ENCODE data around the gene TLCD3A. TPM values are rescaled to one million over a fixed set of nuclear protein-coding genes. Genes with fewer than 3 reads are reported as not detected.
"Not testable (repeated sequence)": the region's sequence is repeated elsewhere in the genome, so short reads cannot be mapped to it uniquely, and the experiment has no call there.

The TLCD3A gene
- total RNA-seq, 1 donor from 2014 or later: 36.3 TPM

GRCh38 chr17:697682-698081 lies 34.7 kb upstream of the TLCD3A start:
- no peak overlapping the region for H3K4me3 Mint-ChIP-seq
- no peak for DNase-seq (ENCODE audit: low spot score)
- intact Hi-C loops (cut with micrococcal nuclease): no loop called here
- no peaks in the 10 kb centered on the region for H3K9me3 Mint-ChIP-seq
- no peaks in the 10 kb centered on the region for H3K4me1 Mint-ChIP-seq (ENCODE audit: low read depth)
- no peak overlapping the region for H3K27ac Mint-ChIP-seq
- H3K27me3 Mint-ChIP-seq (ENCODE audit: insufficient read depth): no peaks in the 10 kb centered on the region
- H3K36me3 Mint-ChIP-seq (ENCODE audit: low read depth): peaks cover 26% of the 10 kb centered on the region

DNA sequence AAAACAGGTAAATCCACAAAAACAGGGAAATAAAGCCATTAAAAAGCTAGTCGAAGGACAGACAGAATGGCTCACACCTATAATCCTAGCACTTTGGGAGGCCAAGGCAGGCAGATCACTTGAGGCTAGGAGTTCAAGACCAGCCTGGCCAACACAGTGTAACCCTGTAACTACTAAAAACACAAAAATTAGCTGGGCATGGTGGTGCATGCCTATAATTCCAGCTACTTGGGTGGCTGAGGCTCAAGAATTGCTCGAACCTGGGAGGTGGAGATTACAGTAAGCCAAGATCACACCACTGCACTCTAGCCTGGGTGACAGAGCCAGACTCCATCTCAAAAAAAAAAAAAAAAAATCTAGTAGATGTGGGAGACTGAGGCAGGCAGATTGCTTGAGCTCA lies 34.3 kb upstream of the TLCD3A start:
- H3K27me3 Mint-ChIP-seq (ENCODE audit: insufficient read depth); intact Hi-C loops (cut with micrococcal nuclease); H3K4me1 Mint-ChIP-seq (ENCODE audit: low read depth); H3K9me3 Mint-ChIP-seq; H3K27ac Mint-ChIP-seq; DNase-seq (ENCODE audit: low spot score); H3K4me3 Mint-ChIP-seq: not testable (repeated sequence)
- peaks cover 26% of the 10 kb centered on the region for H3K36me3 Mint-ChIP-seq (ENCODE audit: low read depth)

- Mint-ChIP-seq H3K9me3 (no peaks in the 10 kb centered on the region), H3K4me1 (ENCODE audit: low read depth) (no peaks in the 10 kb centered on the region), H3K27ac (no peak overlapping the region), H3K36me3 (ENCODE audit: low read depth) (peaks cover 21% of the 10 kb centered on the region), H3K4me3 (no peak overlapping the region), H3K27me3 (ENCODE audit: insufficient read depth) (no peaks in the 10 kb centered on the region)
- no peak for DNase-seq (ENCODE audit: low spot score)
- intact Hi-C loops (cut with micrococcal nuclease): no loop called here
Observed at GRCh38 chr17:699345-699744, 33.1 kb upstream of the TLCD3A start.

DNA sequence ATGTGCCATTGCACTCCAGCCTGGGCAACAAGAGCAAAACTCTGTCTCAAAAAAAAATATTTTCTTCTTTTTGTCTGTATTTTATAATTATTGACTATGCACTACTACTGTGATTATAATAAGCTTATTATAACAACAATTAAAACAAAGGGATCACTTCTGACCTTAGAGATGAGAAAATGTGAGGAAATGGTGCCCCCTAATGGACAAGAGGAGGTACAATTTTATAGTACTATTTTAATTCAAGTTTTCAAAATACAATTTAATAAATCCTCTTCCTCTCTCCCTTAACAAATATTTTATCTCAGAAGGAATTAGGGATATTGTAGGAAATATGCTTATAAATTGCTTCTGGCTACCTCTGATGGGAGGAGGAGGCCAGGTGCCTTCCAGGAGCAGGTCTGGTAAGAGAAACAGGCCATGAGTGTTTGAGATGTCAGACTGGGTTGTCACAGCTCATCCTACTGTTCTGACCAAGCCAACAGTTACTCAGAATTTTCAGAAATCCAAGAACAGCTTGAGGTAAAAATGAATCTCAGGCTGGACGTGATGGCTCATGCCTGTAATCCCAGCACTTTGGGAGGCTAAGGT lies 31.8 kb upstream of the TLCD3A start:
- intact Hi-C loops (cut with micrococcal nuclease): loop anchor here (1.0 kb wide), 1 partner anchor 288 kb away; no protein-coding TSS in a partner anchor
- no peak overlapping the region for H3K27ac Mint-ChIP-seq
- no peaks in the 10 kb centered on the region for H3K4me1 Mint-ChIP-seq (ENCODE audit: low read depth)
- H3K4me3 Mint-ChIP-seq: no peak overlapping the region
- no peaks in the 10 kb centered on the region for H3K9me3 Mint-ChIP-seq
- no peaks in the 10 kb centered on the region for H3K27me3 Mint-ChIP-seq (ENCODE audit: insufficient read depth)
- DNase-seq (ENCODE audit: low spot score): no peak
- H3K36me3 Mint-ChIP-seq (ENCODE audit: low read depth): peaks cover 14% of the 10 kb centered on the region

GRCh38 chr17:703081-703875 lies 29.1 kb upstream of the TLCD3A start:
- Mint-ChIP-seq H3K4me3 (no peak overlapping the region), H3K36me3 (ENCODE audit: low read depth) (peaks cover 16% of the 10 kb centered on the region), H3K9me3 (no peaks in the 10 kb centered on the region), H3K27ac (no peak overlapping the region), H3K4me1 (ENCODE audit: low read depth) (peaks cover 5% of the 10 kb centered on the region), H3K27me3 (ENCODE audit: insufficient read depth) (no peaks in the 10 kb centered on the region)
- intact Hi-C loops (cut with micrococcal nuclease): no loop called here
- no peak for DNase-seq (ENCODE audit: low spot score)

- no peaks in the 10 kb centered on the region for H3K9me3 Mint-ChIP-seq
- intact Hi-C loops (cut with micrococcal nuclease): no loop called here
- H3K27me3 Mint-ChIP-seq (ENCODE audit: insufficient read depth): no peaks in the 10 kb centered on the region
- peaks cover 21% of the 10 kb centered on the region for H3K36me3 Mint-ChIP-seq (ENCODE audit: low read depth)
- no peak overlapping the region for H3K4me3 Mint-ChIP-seq
- DNase-seq (ENCODE audit: low spot score): no peak
- peaks cover 15% of the 10 kb centered on the region for H3K4me1 Mint-ChIP-seq (ENCODE audit: low read depth)
- no peak overlapping the region for H3K27ac Mint-ChIP-seq
Observed at GRCh38 chr17:704111-704864, 28.1 kb upstream of the TLCD3A start.

DNA sequence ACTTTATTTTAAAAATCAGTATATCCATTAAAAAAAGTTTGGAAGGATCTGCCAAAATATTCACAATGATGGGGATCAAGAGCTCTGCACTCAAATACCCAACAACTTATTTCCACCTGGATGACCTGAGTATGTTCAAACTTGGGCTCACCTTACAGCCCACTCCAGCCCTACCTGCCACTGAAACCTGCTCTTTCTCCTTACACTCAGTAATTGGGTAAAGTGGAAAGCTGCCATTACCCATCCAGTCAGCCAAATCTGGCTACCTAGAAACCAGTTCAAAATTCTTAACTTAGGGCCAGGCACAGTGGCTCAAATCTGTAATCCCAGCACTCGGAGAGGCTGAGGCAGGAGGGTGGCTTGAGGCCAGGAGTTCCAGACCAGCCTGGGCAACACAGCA lies 27.4 kb upstream of the TLCD3A start:
- Mint-ChIP-seq H3K9me3 (no peaks in the 10 kb centered on the region), H3K4me3 (no peak overlapping the region), H3K27ac (no peak overlapping the region), H3K36me3 (ENCODE audit: low read depth) (peaks cover 24% of the 10 kb centered on the region), H3K27me3 (ENCODE audit: insufficient read depth) (no peaks in the 10 kb centered on the region), H3K4me1 (ENCODE audit: low read depth) (peaks cover 19% of the 10 kb centered on the region)
- DNase-seq (ENCODE audit: low spot score): no peak
- intact Hi-C loops (cut with micrococcal nuclease): no loop called here

DNA sequence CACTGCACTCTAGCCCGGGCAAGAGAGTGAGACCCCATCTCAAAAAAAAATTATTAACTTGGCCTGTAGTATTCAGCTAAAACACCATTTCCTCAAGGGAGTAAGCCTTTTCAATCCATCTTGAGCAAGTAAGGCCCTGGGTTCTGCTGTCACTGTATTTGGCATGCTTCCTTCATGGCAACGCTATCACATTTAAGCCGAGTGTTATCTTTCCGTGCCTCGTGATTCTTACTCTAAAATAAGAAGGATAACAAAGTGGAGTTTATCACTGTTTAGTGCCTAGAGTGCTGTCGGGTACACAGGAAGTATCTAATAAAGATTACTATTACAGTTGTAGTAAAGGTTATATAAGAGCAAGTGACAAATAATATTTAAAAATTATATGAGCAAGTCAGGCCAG lies 26.5 kb upstream of the TLCD3A start:
- Mint-ChIP-seq H3K4me3 (no peak overlapping the region), H3K9me3 (no peaks in the 10 kb centered on the region), H3K36me3 (ENCODE audit: low read depth) (peaks cover 28% of the 10 kb centered on the region), H3K27ac (no peak overlapping the region), H3K27me3 (ENCODE audit: insufficient read depth) (no peaks in the 10 kb centered on the region), H3K4me1 (ENCODE audit: low read depth) (peaks cover 19% of the 10 kb centered on the region)
- intact Hi-C loops (cut with micrococcal nuclease): no loop called here
- no peak for DNase-seq (ENCODE audit: low spot score)

DNA sequence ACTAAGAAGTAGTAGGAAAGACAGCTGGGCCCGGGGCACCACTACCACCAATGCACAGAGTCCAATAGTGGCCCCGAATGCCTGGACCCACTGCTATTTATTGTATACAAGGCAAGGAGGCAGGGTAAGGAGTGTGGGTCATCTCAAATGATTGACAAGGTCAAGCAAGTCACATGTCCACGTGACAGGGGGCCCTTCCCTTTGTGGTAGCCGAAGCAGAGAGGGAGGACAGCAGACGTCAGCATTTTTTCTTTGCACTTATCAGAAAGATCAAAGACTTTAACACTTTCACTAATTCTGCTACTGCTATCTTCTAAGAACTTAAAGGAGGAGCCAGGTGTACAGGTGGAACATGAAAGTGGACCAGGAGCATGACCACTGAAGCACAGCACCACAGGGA lies 24.3 kb upstream of the TLCD3A start:
- Mint-ChIP-seq H3K36me3 (ENCODE audit: low read depth) (peaks cover 32% of the 10 kb centered on the region), H3K27me3 (ENCODE audit: insufficient read depth) (no peaks in the 10 kb centered on the region), H3K4me1 (ENCODE audit: low read depth) (peaks cover 27% of the 10 kb centered on the region), H3K9me3 (no peaks in the 10 kb centered on the region), H3K27ac (no peak overlapping the region), H3K4me3 (no peak overlapping the region)
- intact Hi-C loops (cut with micrococcal nuclease): no loop called here
- no peak for DNase-seq (ENCODE audit: low spot score)

- intact Hi-C loops (cut with micrococcal nuclease): no loop called here
- no peaks in the 10 kb centered on the region for H3K9me3 Mint-ChIP-seq
- peaks cover 5% of the 10 kb centered on the region for H3K4me1 Mint-ChIP-seq (ENCODE audit: low read depth)
- no peak overlapping the region for H3K4me3 Mint-ChIP-seq
- peaks cover 11% of the 10 kb centered on the region for H3K27me3 Mint-ChIP-seq (ENCODE audit: insufficient read depth)
- no peak for DNase-seq (ENCODE audit: low spot score)
- no peak overlapping the region for H3K27ac Mint-ChIP-seq
- peaks cover 3% of the 10 kb centered on the region for H3K36me3 Mint-ChIP-seq (ENCODE audit: low read depth)
Observed at GRCh38 chr17:718075-718474, 14.3 kb upstream of the TLCD3A start.

GRCh38 chr17:720706-721539 lies 11.5 kb upstream of the TLCD3A start:
- no peak overlapping the region for H3K27ac Mint-ChIP-seq
- no peak for DNase-seq (ENCODE audit: low spot score)
- intact Hi-C loops (cut with micrococcal nuclease): no loop called here
- no peak overlapping the region for H3K4me3 Mint-ChIP-seq
- no peaks in the 10 kb centered on the region for H3K4me1 Mint-ChIP-seq (ENCODE audit: low read depth)
- H3K27me3 Mint-ChIP-seq (ENCODE audit: insufficient read depth): peaks cover 11% of the 10 kb centered on the region
- no peaks in the 10 kb centered on the region for H3K9me3 Mint-ChIP-seq
- no peaks in the 10 kb centered on the region for H3K36me3 Mint-ChIP-seq (ENCODE audit: low read depth)

GRCh38 chr17:721540-721937 lies 10.9 kb upstream of the TLCD3A start:
- H3K27ac Mint-ChIP-seq: no peak overlapping the region
- H3K9me3 Mint-ChIP-seq: no peaks in the 10 kb centered on the region
- intact Hi-C loops (cut with micrococcal nuclease): no loop called here
- DNase-seq (ENCODE audit: low spot score): no peak
- no peaks in the 10 kb centered on the region for H3K4me1 Mint-ChIP-seq (ENCODE audit: low read depth)
- H3K36me3 Mint-ChIP-seq (ENCODE audit: low read depth): no peaks in the 10 kb centered on the region
- H3K4me3 Mint-ChIP-seq: no peak overlapping the region
- H3K27me3 Mint-ChIP-seq (ENCODE audit: insufficient read depth): peaks cover 12% of the 10 kb centered on the region

All from activated T-helper 1 cell treated with anti-CD3 and anti-CD28 coated beads, Interleukin-12 subunit alpha, Interleukin-12 subunit beta, Interleukin-2, Interleukin-4 antibody, amounts not matched to agents 30 ng/mL and 10 ng/mL and 1 ng/mL, durations not matched to agents 14 hours and 24 hours and 36 hours (primary cell).